ENCODE results near the gene TPD52L1.

GRCh38 chr6:125230674-125231073 is 77.1 kb downstream of the TPD52L1 start:
- TF ChIP-seq GATA2 (IDR thresholded peaks at IDR 0.05; ENCODE audit: low read depth, low read length) = no peak
- no peak for TF ChIP-seq GATA3 (IDR thresholded peaks at IDR 0.05; ENCODE audit: low read depth, low read length)

Measured in SH-SY5Y (cell line).